ENCODE results near the gene DIPK2B. TPM values are rescaled to one million over a fixed set of nuclear protein-coding genes. Genes with fewer than 3 reads are reported as not detected.

DIPK2B gene
- total RNA-seq, 1 experiment from 2014 or later, result not detected

DNA sequence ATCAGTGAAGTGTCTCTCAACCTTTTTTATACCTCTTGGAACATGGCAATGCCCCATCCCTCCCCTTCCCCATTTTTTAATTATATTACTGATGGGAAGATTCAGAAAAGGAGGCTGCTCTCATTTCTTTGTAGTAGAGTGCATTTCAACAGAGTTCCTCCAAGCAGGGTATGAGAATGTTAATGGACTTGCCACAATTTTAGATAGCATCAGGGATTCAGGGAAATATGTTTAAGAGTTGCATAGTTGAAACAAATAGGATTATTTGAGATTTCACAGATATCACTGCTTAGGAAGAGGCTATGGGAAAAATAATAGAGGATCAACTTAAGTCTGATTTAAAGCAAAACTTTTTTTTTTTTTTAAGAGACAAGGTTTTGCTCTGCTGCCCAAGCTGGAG lies 46.2 kb downstream of the DIPK2B start:
- Histone ChIP-seq H2BK20ac (ENCODE audit: low read depth, low read length, poor library complexity, severe bottlenecking) (no peak overlapping the region), H3K79me1 (ENCODE audit: insufficient read depth, low read depth, low read length, poor library complexity, severe bottlenecking) (no peaks in the 10 kb centered on the region), H3K79me2 (ENCODE audit: insufficient read depth, low read length) (no peaks in the 10 kb centered on the region), H3K9ac (ENCODE audit: extremely low read depth, insufficient read length, low read length) (no peak overlapping the region), H3K23me2 (ENCODE audit: insufficient read length, low read depth, low read length, poor library complexity, severe bottlenecking) (peaks cover 5% of the 10 kb centered on the region), H3K18ac (ENCODE audit: insufficient read length, low read depth, low read length) (no peak overlapping the region), H4K91ac (ENCODE audit: insufficient read length, low read depth, low read length) (no peak overlapping the region), H2AFZ (ENCODE audit: low read length) (no peak overlapping the region), H3K4ac (ENCODE audit: low read depth, low read length) (no peak overlapping the region), H2BK15ac (ENCODE audit: low read depth, low read length) (no peak overlapping the region), H2BK120ac (ENCODE audit: low read depth, low read length, poor library complexity, severe bottlenecking) (no peak overlapping the region), H3T11ph (ENCODE audit: low read length) (no peak overlapping the region), H3K27me3 (ENCODE audit: insufficient read depth, low read length) (no peaks in the 10 kb centered on the region), H3K23ac (ENCODE audit: insufficient read length, low read depth, low read length) (no peak overlapping the region), H4K8ac (replicated peaks; ENCODE audit: insufficient read length, low read depth, low read length) (no peak overlapping the region), H3K27ac (ENCODE audit: insufficient read length, low read depth, low read length) (no peak overlapping the region), H4K20me1 (ENCODE audit: control insufficient read depth, insufficient read depth, insufficient read length) (no peaks in the 10 kb centered on the region), H3K9me3 (ENCODE audit: control insufficient read depth, low read depth, low read length) (peaks cover 39% of the 10 kb centered on the region), H3K14ac (ENCODE audit: insufficient read depth, low read length) (no peak overlapping the region), H3K56ac (ENCODE audit: insufficient read length, low read depth, low read length) (no peak overlapping the region), H4K5ac (ENCODE audit: insufficient read length, low read depth, low read length) (no peak overlapping the region), H2AK5ac (ENCODE audit: insufficient read length, low read length) (no peak overlapping the region), H2BK12ac (ENCODE audit: insufficient read length, low read depth, low read length) (no peak overlapping the region), H3K4me2 (ENCODE audit: insufficient read depth, insufficient read length, low read length) (no peak overlapping the region), H2BK5ac (ENCODE audit: insufficient read length, low read length) (no peak overlapping the region), H3K4me1 (ENCODE audit: insufficient read depth, low read length) (no peaks in the 10 kb centered on the region)
- Mint-ChIP-seq H3K27ac (no peak overlapping the region), H3K9me3 (peaks cover 69 to 73% of the 10 kb centered on the region in 2 experiments), H3K4me3 (no peak overlapping the region), H3K4me1 (no peaks in the 10 kb centered on the region), H3K27me3 (ENCODE audit: low read depth) (no peaks in the 10 kb centered on the region), H3K36me3 (ENCODE audit: insufficient read depth in 1 of 3, low read depth in 3 of 3) (peaks cover 0 to 3% (median 2%) of the 10 kb centered on the region in 3 experiments; a peak in 2 of 7 replicates)
- TF ChIP-seq, protein P1, sequence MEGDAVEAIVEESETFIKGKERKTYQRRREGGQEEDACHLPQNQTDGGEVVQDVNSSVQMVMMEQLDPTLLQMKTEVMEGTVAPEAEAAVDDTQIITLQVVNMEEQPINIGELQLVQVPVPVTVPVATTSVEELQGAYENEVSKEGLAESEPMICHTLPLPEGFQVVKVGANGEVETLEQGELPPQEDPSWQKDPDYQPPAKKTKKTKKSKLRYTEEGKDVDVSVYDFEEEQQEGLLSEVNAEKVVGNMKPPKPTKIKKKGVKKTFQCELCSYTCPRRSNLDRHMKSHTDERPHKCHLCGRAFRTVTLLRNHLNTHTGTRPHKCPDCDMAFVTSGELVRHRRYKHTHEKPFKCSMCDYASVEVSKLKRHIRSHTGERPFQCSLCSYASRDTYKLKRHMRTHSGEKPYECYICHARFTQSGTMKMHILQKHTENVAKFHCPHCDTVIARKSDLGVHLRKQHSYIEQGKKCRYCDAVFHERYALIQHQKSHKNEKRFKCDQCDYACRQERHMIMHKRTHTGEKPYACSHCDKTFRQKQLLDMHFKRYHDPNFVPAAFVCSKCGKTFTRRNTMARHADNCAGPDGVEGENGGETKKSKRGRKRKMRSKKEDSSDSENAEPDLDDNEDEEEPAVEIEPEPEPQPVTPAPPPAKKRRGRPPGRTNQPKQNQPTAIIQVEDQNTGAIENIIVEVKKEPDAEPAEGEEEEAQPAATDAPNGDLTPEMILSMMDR (conservative IDR thresholded peaks at IDR 0.05), result no peak
- no peak for DNase-seq
